Upper lobe of left lung (tissue), 6 donors: ENCODE measurements around the gene SMIM38. TPM values are rescaled to one million over a fixed set of nuclear protein-coding genes. Genes with fewer than 3 reads are reported as not detected.
A peak's percentile ranks its signal among the peaks of the same experiment; 100 is the strongest.

Source experiments
- ATAC-seq, 2 donors: fragments of 200-7000 bp; cut with Tn5 transposase; one replicate each; pipeline ENCODE4 v1.9.1; 2022; ENCODE audit warnings: mild to moderate bottlenecking in 2 of 2, moderate library complexity in 2 of 2; ENCODE audit not compliant: low FRiP score in 2 of 2
- DNase-seq, 2 donors: peaks; one replicate each; pipeline ENCODE4 v3.0.0-alpha.2; 2019 to 2020
- H3K27ac ChIP-seq, 4 donors: fragments of 200-600 bp; sonication (generic); one replicate each; pipeline ENCODE4 v1.5.1; 2016 to 2019
- H3K27me3 ChIP-seq, 4 donors: fragments of 200-600 bp; sonication (generic); one replicate each; pipeline ENCODE4 v1.5.1; 2017 to 2019
- H3K36me3 ChIP-seq, 4 donors: fragments of 200-600 bp; sonication (generic); one replicate each; pipeline ENCODE4 v1.5.1; 2016 to 2019
- H3K4me1 ChIP-seq, 4 donors: fragments of 200-600 bp; sonication (generic); one replicate each; pipeline ENCODE4 v1.5.1; 2018 to 2019
- H3K4me3 ChIP-seq, 4 donors: fragments of 200-600 bp; sonication (generic); one replicate each; pipeline ENCODE4 v1.5.1; 2017 to 2019; ENCODE audit warnings: mild to moderate bottlenecking in 2 of 4, moderate library complexity in 1 of 4
- H3K9me3 ChIP-seq, 4 donors: fragments of 200-600 bp; sonication (generic); one replicate each; pipeline ENCODE4 v1.5.1; 2018 to 2019
- EP300 ChIP-seq, 4 donors: sonication (generic); formaldehyde crosslinking; IDR thresholded peaks; one replicate each; pipeline ENCODE4 v1.5.1; 2017; ENCODE audit warnings: antibody characterized with exemption in 4 of 4, control low read depth in 2 of 4
- POLR2A ChIP-seq, 4 donors: fragments of 450-650 bp; IDR thresholded peaks; one replicate each; pipeline ENCODE4 v1.5.1; 2016 to 2017; ENCODE audit warnings: antibody characterized with exemption in 4 of 4, mild to moderate bottlenecking in 2 of 4
- POLR2AphosphoS5 ChIP-seq, 2 donors: sonication (generic); formaldehyde crosslinking; IDR thresholded peaks; one replicate each; pipeline ENCODE4 v1.5.1; 2017; ENCODE audit warnings: antibody characterized with exemption in 2 of 2
- WGBS, 2 donors: methylation state at CpG; one replicate each; pipeline ENCODE4 v1.1.5; 2017 to 2018; 5-methylcytosine and 5-hydroxymethylcytosine counted together
- total RNA-seq, 6 donors: library from RNA; depleted of rRNA in 4 of 6; stranded (reverse); fragments of >200 nt in 4 of 6; gene quantifications; one replicate each; pipeline versions ENCODE4 v1.1.0 to v1.2.1, GENCODE V29; 2016 to 2021
- TF ChIP-seq, protein P1 (sequence below), 6 experiments: fragments of 450-650 bp in 4 of 6; fragments of 200-600 bp in 2 of 6; sonication (generic) in 2 of 6; IDR thresholded peaks; one replicate each; pipeline ENCODE4 v1.5.1; 2016 to 2019; ENCODE audit warnings: antibody characterized with exemption in 6 of 6
- donor health status: DM: no; HTN: no; CAD: no; lungs with moderate emphysema.
- donor health status: DM: no; HTN: yes; CAD: no; lungs with severe emphysema.

Gene SMIM38
- total RNA-seq, 6 donors from 2014 or later = 0.10 to 0.67 (median 0.55) TPM; not detected in 2

DNA sequence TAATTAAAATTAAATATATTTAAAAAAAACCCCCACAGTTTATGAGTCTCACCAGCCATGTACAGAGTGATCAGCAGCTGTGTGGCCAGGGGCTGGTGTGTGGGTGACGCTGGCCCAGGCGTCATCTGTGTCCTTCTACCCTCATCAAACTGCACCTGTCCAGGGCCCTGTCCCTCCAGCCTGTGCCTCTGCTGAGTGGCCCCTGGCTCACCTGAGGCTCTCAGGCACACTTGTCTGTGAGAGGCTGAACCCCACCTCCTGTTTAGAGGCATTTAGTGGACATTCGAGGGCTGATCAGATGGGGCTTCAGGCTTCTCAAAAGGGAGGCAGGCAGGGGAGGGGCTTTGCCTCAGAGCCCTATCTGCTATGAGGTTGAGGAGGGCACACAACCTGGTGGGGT lies 29.9 kb upstream of the SMIM38 start:
- Histone ChIP-seq H3K9me3 (no peaks in the 10 kb centered on the region), H3K27me3 (no peaks in the 10 kb centered on the region), H3K27ac (no peak overlapping the region), H3K4me3 (no peak overlapping the region), H3K36me3 (no peaks in the 10 kb centered on the region), H3K4me1 (peaks cover 21 to 34% (median 26%) of the 10 kb centered on the region in 4 donors)
- TF ChIP-seq POLR2AphosphoS5 (IDR thresholded peaks at IDR 0.05) (no peak), EP300 (IDR thresholded peaks at IDR 0.05) (no peak), POLR2A (IDR thresholded peaks at IDR 0.05) (no peak)
- WGBS, 2 donors = 84 to 93% methylated on average over 3 of the region's 3 CpGs
- ATAC-seq (no peak), DNase-seq (no peak)

DNA sequence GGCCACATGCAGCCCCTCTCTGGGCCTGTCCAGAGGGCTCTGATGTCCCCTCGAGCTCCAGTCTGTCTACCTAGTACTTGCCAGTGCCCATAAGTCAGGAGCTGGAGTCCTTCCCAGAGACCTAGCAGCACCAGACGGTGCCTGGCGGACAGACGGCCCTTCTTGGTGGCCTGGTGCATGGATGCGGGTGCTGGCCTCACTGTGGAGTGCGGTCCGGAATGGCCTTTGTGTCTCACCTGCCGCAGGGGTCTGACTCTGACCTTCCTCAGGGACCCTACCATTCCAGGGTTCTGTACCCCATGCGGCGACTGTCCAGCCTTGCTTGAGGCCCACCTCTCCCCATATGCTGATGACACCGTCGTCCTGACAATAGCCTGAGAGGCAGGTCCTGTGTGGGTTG lies 29.4 kb upstream of the SMIM38 start:
- peak in 1 of 2 donors; percentile 20 for DNase-seq
- H3K4me1 ChIP-seq = peaks cover 21 to 36% (median 29%) of the 10 kb centered on the region in 4 donors
- WGBS, 2 donors = 92% methylated on average over 12 of the region's 12 CpGs; no CpG with 5 or more reads in 1 of the 2 donors

DNA sequence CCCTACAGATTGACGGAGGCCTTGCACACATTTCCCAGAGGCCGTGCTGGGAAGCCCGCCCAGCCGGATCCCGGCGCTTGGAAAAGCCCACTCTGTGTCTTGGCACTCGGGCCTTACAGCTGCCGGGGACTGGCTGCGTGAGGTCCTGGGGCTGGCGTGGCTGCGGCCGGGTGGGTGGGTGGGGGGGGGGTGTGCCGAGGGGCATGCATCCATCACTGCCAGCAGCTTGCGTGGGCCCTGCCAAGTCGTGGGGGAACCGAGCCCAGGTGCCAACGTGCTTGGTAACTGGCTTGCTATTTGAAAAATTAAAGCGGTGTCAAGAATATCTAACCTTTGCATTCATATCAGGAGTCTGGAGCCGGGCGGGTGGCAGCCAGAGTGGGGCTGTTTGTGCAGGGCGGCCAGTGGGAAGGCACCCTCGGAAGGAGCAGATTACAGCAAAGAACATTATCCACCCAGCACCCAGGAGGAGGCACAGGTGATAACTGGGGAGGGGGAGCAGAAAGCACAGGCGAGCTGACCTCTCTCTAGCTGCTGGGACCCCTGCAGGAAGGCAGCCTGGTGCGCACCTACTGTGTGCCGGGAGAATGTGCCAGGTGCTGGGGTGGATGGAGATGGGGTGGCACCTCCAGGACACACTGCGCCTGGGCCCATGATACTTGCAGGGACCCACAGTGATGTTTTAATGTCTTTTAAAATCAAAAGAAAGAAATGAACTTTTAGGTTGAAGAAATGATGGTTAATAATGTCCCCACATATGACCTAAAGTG lies 28.5 kb upstream of the SMIM38 start:
- ATAC-seq (no peak), DNase-seq (peak in 1 of 2 donors; percentile 77)
- Histone ChIP-seq H3K27me3 (no peaks in the 10 kb centered on the region), H3K36me3 (no peaks in the 10 kb centered on the region), H3K4me3 (no peak overlapping the region), H3K9me3 (no peaks in the 10 kb centered on the region), H3K4me1 (peaks cover 24 to 33% (median 32%) of the 10 kb centered on the region in 4 donors), H3K27ac (no peak overlapping the region)
- 76 to 91% methylated on average over 12 to 26 of the region's 26 CpGs for WGBS, 2 donors
- TF ChIP-seq EP300 (IDR thresholded peaks at IDR 0.05) (no peak), POLR2A (IDR thresholded peaks at IDR 0.05) (no peak), POLR2AphosphoS5 (IDR thresholded peaks at IDR 0.05) (no peak)
- TF ChIP-seq, protein P1, sequence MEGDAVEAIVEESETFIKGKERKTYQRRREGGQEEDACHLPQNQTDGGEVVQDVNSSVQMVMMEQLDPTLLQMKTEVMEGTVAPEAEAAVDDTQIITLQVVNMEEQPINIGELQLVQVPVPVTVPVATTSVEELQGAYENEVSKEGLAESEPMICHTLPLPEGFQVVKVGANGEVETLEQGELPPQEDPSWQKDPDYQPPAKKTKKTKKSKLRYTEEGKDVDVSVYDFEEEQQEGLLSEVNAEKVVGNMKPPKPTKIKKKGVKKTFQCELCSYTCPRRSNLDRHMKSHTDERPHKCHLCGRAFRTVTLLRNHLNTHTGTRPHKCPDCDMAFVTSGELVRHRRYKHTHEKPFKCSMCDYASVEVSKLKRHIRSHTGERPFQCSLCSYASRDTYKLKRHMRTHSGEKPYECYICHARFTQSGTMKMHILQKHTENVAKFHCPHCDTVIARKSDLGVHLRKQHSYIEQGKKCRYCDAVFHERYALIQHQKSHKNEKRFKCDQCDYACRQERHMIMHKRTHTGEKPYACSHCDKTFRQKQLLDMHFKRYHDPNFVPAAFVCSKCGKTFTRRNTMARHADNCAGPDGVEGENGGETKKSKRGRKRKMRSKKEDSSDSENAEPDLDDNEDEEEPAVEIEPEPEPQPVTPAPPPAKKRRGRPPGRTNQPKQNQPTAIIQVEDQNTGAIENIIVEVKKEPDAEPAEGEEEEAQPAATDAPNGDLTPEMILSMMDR (IDR thresholded peaks at IDR 0.05) = no peak

More for the DNA sequence above, 29.4 kb upstream of the SMIM38 start:
- no peak for TF ChIP-seq POLR2AphosphoS5 (IDR thresholded peaks at IDR 0.05)
- no peak for TF ChIP-seq EP300 (IDR thresholded peaks at IDR 0.05)
- TF ChIP-seq, protein P1 (IDR thresholded peaks at IDR 0.05) = no peak
- TF ChIP-seq POLR2A (IDR thresholded peaks at IDR 0.05) = no peak
- no peak for ATAC-seq
- Histone ChIP-seq H3K27ac (no peak overlapping the region), H3K9me3 (no peaks in the 10 kb centered on the region), H3K4me3 (no peak overlapping the region), H3K27me3 (no peaks in the 10 kb centered on the region), H3K36me3 (no peaks in the 10 kb centered on the region)

- H3K4me3 ChIP-seq = no peak overlapping the region
- no peaks in the 10 kb centered on the region for H3K36me3 ChIP-seq
- H3K4me1 ChIP-seq = peaks cover 18 to 27% (median 25%) of the 10 kb centered on the region in 4 donors
- H3K27me3 ChIP-seq = no peaks in the 10 kb centered on the region
- ATAC-seq (no peak), DNase-seq (no peak)
- H3K9me3 ChIP-seq = no peaks in the 10 kb centered on the region
- no peak overlapping the region for H3K27ac ChIP-seq
- TF ChIP-seq EP300 (IDR thresholded peaks at IDR 0.05) (no peak), POLR2A (IDR thresholded peaks at IDR 0.05) (no peak), POLR2AphosphoS5 (IDR thresholded peaks at IDR 0.05) (no peak)
- TF ChIP-seq, protein P1 (IDR thresholded peaks at IDR 0.05) = no peak
- 90 to 94% methylated on average over 1 of the region's 1 CpG for WGBS, 2 donors
Measured at GRCh38 chr11:69127884-69128283, 27.9 kb upstream of the SMIM38 start.

DNA sequence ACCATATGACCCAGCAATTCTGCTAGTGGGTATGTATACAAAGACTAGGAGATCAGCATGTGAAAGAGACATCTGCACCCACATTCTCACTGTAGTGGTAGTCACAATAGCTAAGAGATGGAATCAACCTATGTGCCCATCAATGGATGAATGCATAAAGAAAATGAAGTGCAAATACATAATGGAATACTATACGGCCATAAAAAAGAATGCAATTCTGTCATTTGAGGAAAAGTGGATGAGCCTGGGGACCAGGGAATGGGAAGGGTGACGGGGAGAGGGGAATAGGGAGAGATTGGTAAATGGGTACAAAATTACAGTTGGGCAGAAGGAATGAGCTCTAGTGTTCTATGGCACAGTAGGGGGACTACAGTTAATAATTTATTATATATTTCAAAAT lies 26.7 kb upstream of the SMIM38 start:
- 97 to 99% methylated on average over 2 of the region's 2 CpGs for WGBS, 2 donors
- no peaks in the 10 kb centered on the region for H3K36me3 ChIP-seq
- no peak for DNase-seq
- TF ChIP-seq, protein P1 (IDR thresholded peaks at IDR 0.05) = no peak
- no peak for TF ChIP-seq POLR2AphosphoS5 (IDR thresholded peaks at IDR 0.05)
- no peak for TF ChIP-seq EP300 (IDR thresholded peaks at IDR 0.05)
- peaks cover 8 to 15% (median 14%) of the 10 kb centered on the region in 4 donors for H3K4me1 ChIP-seq
- H3K9me3 ChIP-seq = no peaks in the 10 kb centered on the region
- H3K27ac ChIP-seq = no peak overlapping the region
- no peaks in the 10 kb centered on the region for H3K27me3 ChIP-seq
- H3K4me3 ChIP-seq = no peak overlapping the region
- no peak for ATAC-seq
